ENCODE measurements around the gene CHIC2. TPM values are rescaled to one million over a fixed set of nuclear protein-coding genes. Genes with fewer than 3 reads are reported as not detected.

The CHIC2 gene
- total and polyA plus RNA-seq, 2 experiments from 2014 or later = 61.8 to 70.0 TPM

DNA sequence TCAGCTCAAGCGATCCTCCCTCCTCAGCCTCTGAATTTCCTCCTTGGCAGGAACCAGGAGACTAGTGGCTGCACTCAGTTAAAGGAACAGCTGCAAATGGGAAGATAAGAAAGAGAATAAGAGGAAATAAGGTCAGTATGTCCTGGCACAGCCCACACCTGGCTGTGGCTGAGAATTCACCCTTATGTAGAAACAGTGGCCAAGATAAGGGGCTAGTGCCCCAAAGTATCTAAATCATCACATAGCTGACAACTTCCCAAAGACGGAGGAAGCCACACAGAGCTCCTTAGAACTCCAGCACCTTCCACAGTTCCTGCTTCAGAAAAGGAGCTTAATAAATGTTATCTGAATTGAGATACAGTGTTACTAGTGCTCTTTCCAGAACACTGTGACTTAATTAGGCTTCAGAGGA lies 2.3 kb upstream of the CHIC2 start:
- H3K4me3 ChIP-seq = no peak overlapping the region
- H3K9me2 ChIP-seq (replicated peaks; ENCODE audit: insufficient read depth) = no peaks in the 10 kb centered on the region
- peak overlapping the region; percentile 83 for H3K27ac ChIP-seq
- 59% methylated on average over 2 of the region's 2 CpGs for WGBS (ENCODE audit: low lambda C conversion rate, missing lambda C conversion rate)
- peak overlapping the region; percentile 53 for H3K4me2 ChIP-seq
- peaks cover 16% of the 10 kb centered on the region for H4K20me1 ChIP-seq (ENCODE audit: insufficient read depth, poor library complexity, severe bottlenecking)
- H3K36me3 ChIP-seq (replicated peaks; ENCODE audit: insufficient read depth, low read depth) = no peaks in the 10 kb centered on the region
- no peaks in the 10 kb centered on the region for H3K27me3 ChIP-seq
- peaks cover 26% of the 10 kb centered on the region for H3K4me1 ChIP-seq (ENCODE audit: insufficient read depth)
- TF ChIP-seq, protein P1, sequence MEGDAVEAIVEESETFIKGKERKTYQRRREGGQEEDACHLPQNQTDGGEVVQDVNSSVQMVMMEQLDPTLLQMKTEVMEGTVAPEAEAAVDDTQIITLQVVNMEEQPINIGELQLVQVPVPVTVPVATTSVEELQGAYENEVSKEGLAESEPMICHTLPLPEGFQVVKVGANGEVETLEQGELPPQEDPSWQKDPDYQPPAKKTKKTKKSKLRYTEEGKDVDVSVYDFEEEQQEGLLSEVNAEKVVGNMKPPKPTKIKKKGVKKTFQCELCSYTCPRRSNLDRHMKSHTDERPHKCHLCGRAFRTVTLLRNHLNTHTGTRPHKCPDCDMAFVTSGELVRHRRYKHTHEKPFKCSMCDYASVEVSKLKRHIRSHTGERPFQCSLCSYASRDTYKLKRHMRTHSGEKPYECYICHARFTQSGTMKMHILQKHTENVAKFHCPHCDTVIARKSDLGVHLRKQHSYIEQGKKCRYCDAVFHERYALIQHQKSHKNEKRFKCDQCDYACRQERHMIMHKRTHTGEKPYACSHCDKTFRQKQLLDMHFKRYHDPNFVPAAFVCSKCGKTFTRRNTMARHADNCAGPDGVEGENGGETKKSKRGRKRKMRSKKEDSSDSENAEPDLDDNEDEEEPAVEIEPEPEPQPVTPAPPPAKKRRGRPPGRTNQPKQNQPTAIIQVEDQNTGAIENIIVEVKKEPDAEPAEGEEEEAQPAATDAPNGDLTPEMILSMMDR (IDR thresholded peaks at IDR 0.05; ENCODE audit: poor library complexity) = no peak
- DNase-seq (ENCODE audit: low spot score) = no peak
- H2AFZ ChIP-seq = no peak overlapping the region
- H3K9me3 ChIP-seq (ENCODE audit: low read depth) = no peaks in the 10 kb centered on the region
- peaks cover 25% of the 10 kb centered on the region for H3K79me2 ChIP-seq

DNA sequence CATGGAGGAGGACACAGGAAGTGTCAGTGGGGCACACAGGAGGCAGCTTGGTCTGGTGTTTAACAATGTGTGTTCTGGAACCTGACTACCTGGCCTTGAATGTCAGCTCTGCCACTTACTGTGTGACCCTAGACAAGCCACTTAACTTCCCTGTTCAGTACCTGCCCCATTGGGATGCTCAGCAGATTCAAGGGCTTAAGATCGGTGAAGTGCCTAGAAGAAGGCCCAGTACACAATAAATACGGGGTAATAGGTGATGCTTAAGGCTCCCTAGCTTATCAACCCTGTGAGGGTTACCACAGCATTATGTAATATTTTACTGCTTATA lies 1.6 kb upstream of the CHIC2 start:
- 91% methylated on average over 2 of the region's 2 CpGs for WGBS (ENCODE audit: low lambda C conversion rate, missing lambda C conversion rate)
- Histone ChIP-seq H3K9me2 (replicated peaks; ENCODE audit: insufficient read depth) (no peaks in the 10 kb centered on the region), H3K4me2 (no peak overlapping the region), H3K27me3 (no peaks in the 10 kb centered on the region), H3K79me2 (peaks cover 32% of the 10 kb centered on the region), H3K9me3 (ENCODE audit: low read depth) (no peaks in the 10 kb centered on the region), H3K27ac (peak overlapping the region; percentile 71), H4K20me1 (ENCODE audit: insufficient read depth, poor library complexity, severe bottlenecking) (peaks cover 23% of the 10 kb centered on the region), H2AFZ (no peak overlapping the region), H3K4me3 (no peak overlapping the region), H3K36me3 (replicated peaks; ENCODE audit: insufficient read depth, low read depth) (no peaks in the 10 kb centered on the region), H3K4me1 (ENCODE audit: insufficient read depth) (peaks cover 27% of the 10 kb centered on the region)
- no peak for TF ChIP-seq EZH2phosphoT487 (IDR thresholded peaks at IDR 0.05; ENCODE audit: low read depth, severe bottlenecking, unreplicated experiment)
- DNase-seq (ENCODE audit: low spot score) = no peak

DNA sequence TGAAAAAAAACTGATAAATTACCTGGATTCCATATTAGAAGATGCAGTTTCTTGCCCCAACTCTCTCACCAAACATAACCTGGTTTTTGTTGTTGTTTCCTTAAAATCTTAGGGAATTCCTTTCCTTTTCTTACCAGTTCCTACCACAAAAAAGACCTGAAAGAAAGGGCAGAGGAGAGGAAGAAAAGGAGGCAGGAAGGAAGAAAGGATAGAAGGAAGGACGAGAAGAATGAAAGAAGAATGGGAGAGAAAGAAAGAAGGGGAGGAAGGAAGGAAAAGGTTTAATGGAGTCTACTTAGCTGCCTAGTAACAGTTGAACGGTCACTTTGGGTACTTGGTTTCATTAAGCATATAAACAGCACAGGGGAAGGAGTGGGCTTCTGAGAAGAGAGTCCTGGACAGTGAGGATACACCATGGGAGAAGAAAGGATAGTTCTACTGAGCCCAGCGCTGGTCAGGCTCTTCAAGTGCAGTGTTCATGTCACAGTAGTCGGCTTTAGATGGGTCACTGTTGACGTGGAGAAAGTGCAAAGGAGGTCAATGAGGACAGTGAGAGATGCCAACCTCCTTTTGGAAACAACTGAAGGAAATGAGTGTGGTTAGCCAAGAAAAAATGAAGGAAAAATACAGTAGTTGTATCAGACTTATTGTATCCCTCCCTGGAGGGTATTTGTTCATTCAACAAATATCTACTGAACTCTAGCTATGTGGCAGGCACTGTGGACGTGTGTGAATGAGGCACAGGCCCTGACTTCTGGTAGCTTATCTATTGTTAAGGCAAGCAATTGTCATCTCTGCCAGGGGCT lies 1.1 kb upstream of the CHIC2 start:
- peaks cover 38% of the 10 kb centered on the region for H3K79me2 ChIP-seq
- H3K27ac ChIP-seq = peak overlapping the region; percentile 71
- WGBS (ENCODE audit: low lambda C conversion rate, missing lambda C conversion rate) = 78% methylated on average over 6 of the region's 6 CpGs
- no peaks in the 10 kb centered on the region for H3K9me2 ChIP-seq (replicated peaks; ENCODE audit: insufficient read depth)
- TF ChIP-seq EZH2phosphoT487 (IDR thresholded peaks at IDR 0.05; ENCODE audit: low read depth, severe bottlenecking, unreplicated experiment) (no peak), EZH2 (IDR thresholded peaks at IDR 0.05; ENCODE audit: borderline replicate concordance) (no peak)
- TF ChIP-seq, protein P1 (IDR thresholded peaks at IDR 0.05; ENCODE audit: poor library complexity) = no peak
- no peaks in the 10 kb centered on the region for H3K27me3 ChIP-seq
- H3K9me3 ChIP-seq (ENCODE audit: low read depth) = no peaks in the 10 kb centered on the region
- no peak for DNase-seq (ENCODE audit: low spot score)
- peak overlapping the region; percentile 81 for H2AFZ ChIP-seq
- H3K4me1 ChIP-seq (ENCODE audit: insufficient read depth) = peaks cover 27% of the 10 kb centered on the region
- H3K4me2 ChIP-seq = peak overlapping the region; percentile 69
- H3K4me3 ChIP-seq = peak overlapping the region; percentile 17
- H3K36me3 ChIP-seq (replicated peaks; ENCODE audit: insufficient read depth, low read depth) = no peaks in the 10 kb centered on the region
- H4K20me1 ChIP-seq (ENCODE audit: insufficient read depth, poor library complexity, severe bottlenecking) = peaks cover 28% of the 10 kb centered on the region

DNA sequence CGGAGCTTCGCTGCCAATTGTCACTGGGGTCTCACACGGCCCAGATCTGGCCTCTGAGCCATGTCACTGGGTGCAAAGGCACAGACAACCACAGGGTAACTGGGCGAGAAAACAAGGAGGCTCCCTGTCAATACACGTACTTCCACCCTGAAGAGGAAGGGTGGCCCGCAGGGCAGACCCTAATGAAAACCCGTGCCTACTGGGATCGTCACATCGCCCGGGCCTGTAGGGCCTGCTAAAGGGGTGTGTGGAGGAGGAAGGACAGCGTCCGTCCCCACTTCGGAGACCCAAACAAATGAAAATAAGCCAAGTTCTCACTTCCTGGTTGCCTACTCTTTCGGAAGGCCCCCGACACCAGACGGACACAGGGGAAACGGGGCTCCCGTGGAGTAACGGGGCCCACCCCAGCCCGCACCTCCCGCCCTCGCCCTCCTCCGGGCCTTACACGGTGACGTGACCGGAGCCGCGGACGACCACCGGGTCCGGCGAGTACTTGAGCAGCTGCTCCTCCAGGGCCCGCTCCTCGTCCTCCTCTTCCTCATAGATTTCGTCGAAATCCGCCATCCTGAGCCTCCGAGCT lies 578 bp downstream of the CHIC2 start:
- DNase-seq (ENCODE audit: low spot score) = peak; percentile 28
- WGBS (ENCODE audit: low lambda C conversion rate, missing lambda C conversion rate) = 1% methylated on average over 30 of the region's 38 CpGs
- peak overlapping the region; percentile 53 for H2AFZ ChIP-seq

More for the DNA sequence above, 578 bp downstream of the CHIC2 start:
- no peaks in the 10 kb centered on the region for H3K9me3 ChIP-seq (ENCODE audit: low read depth)
- peaks cover 54% of the 10 kb centered on the region for H3K79me2 ChIP-seq
- peaks cover 27% of the 10 kb centered on the region for H3K4me1 ChIP-seq (ENCODE audit: insufficient read depth)
- TF ChIP-seq EZH2 (IDR thresholded peaks at IDR 0.05; ENCODE audit: borderline replicate concordance) = no peak
- TF ChIP-seq EZH2phosphoT487 (IDR thresholded peaks at IDR 0.05; ENCODE audit: low read depth, severe bottlenecking, unreplicated experiment) = no peak
- TF ChIP-seq, protein P1 (IDR thresholded peaks at IDR 0.05; ENCODE audit: poor library complexity) = no peak
- H3K9me2 ChIP-seq (replicated peaks; ENCODE audit: insufficient read depth) = no peaks in the 10 kb centered on the region
- peak overlapping the region; percentile 98 for H3K27ac ChIP-seq
- no peaks in the 10 kb centered on the region for H3K36me3 ChIP-seq (replicated peaks; ENCODE audit: insufficient read depth, low read depth)
- peak overlapping the region; percentile 97 for H3K4me3 ChIP-seq
- H3K4me2 ChIP-seq = peak overlapping the region; percentile 84
- H3K27me3 ChIP-seq = no peaks in the 10 kb centered on the region
- H4K20me1 ChIP-seq (ENCODE audit: insufficient read depth, poor library complexity, severe bottlenecking) = peaks cover 45% of the 10 kb centered on the region

Data from hepatocyte (in vitro differentiated cells).